GM18867 (cell line): ENCODE results near the gene NXPE3.
"Not testable (repeated sequence)": the region's sequence is repeated elsewhere in the genome, so short reads cannot be mapped to it uniquely, and the experiment has no call there.

Source experiments
- ATAC-seq: cut with Tn5 transposase; IDR thresholded peaks from one replicate; pipeline ENCODE4 v1.9.1; 2021; ENCODE audit warnings: mild to moderate bottlenecking, moderate library complexity; ENCODE audit not compliant: unreplicated experiment

NXPE3 gene

GRCh38 chr3:101779047-101779821 lies at the start of gene NXPE3:
Gene NXPE3 (plus strand): TSS chr3:101779211. CDS start chr3:101785597, 6,386 bp downstream.
- peak; percentile 96 for ATAC-seq

- ATAC-seq, result no peak
Observed at GRCh38 chr3:101729586-101729985, 49.4 kb upstream of the NXPE3 start.

- ATAC-seq, result no peak
Observed at GRCh38 chr3:101730839-101731238, 48.2 kb upstream of the NXPE3 start.

- ATAC-seq, result no peak
Observed at GRCh38 chr3:101732240-101732641, 46.8 kb upstream of the NXPE3 start.

- ATAC-seq, result no peak
Observed at GRCh38 chr3:101735833-101736232, 43.2 kb upstream of the NXPE3 start.

- not testable (repeated sequence) for ATAC-seq
Observed at GRCh38 chr3:101741914-101742313, 37.1 kb upstream of the NXPE3 start.

- ATAC-seq, result no peak
Observed at GRCh38 chr3:101744811-101745210, 34.2 kb upstream of the NXPE3 start.

GRCh38 chr3:101745934-101746333 lies 33.1 kb upstream of the NXPE3 start:
- not testable (repeated sequence) for ATAC-seq

- not testable (repeated sequence) for ATAC-seq
Observed at GRCh38 chr3:101753386-101754113, 25.5 kb upstream of the NXPE3 start.

GRCh38 chr3:101758224-101758623 lies 20.8 kb upstream of the NXPE3 start:
- no peak for ATAC-seq

GRCh38 chr3:101762041-101762646 lies 16.9 kb upstream of the NXPE3 start:
- no peak for ATAC-seq

- not testable (repeated sequence) for ATAC-seq
Observed at GRCh38 chr3:101777745-101778281, 1.2 kb upstream of the NXPE3 start.

GRCh38 chr3:101778385-101779046 lies 495 bp upstream of the NXPE3 start:
- no peak for ATAC-seq

GRCh38 chr3:101779822-101780381 lies 891 bp downstream of the NXPE3 start:
- ATAC-seq, result no peak

GRCh38 chr3:101780661-101781060 lies 1.6 kb downstream of the NXPE3 start:
- no peak for ATAC-seq

GRCh38 chr3:101781166-101781565 lies 2.2 kb downstream of the NXPE3 start:
- ATAC-seq, result no peak

- ATAC-seq, result no peak
Observed at GRCh38 chr3:101784855-101785613, 6.0 kb downstream of the NXPE3 start.

GRCh38 chr3:101791778-101792177 lies 12.8 kb downstream of the NXPE3 start:
- ATAC-seq, result peak; percentile 98

- no peak for ATAC-seq
Observed at GRCh38 chr3:101796077-101796680, 17.2 kb downstream of the NXPE3 start.
